NCI-H1092 treated with DMSO at 0.1 percent for 48 hours (cell line): ENCODE results near the gene CNPY1.
"Not testable (repeated sequence)": the region's sequence is repeated elsewhere in the genome, so short reads cannot be mapped to it uniquely, and the experiment has no call there.

Source experiments
- DNase-seq: peaks from one replicate; lab custom pipeline; 2025; lab: John Stamatoyannopoulos, UW

Gene CNPY1

DNA sequence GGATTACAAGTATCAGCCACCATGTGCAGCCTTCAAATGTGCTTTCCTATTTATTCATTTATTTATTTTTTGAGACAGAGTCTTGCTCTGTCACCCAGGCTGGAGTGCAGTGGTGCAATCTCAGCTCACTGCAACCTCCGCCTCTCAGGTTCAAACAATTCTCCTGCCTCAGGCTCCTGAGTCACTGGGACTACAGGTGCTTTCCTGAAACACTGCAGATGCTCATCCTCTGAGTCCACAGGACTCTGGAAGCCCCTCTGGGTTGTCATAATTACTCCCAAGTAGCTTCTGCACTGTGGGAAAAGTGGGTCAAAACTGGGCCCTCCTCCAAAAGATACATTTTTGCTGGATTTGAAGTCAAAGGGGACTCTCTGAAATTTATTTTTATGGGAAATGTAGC lies at the start of gene CNPY1:
CNPY1 (minus strand) TSS at position 111 of the 400 bp plus-strand sequence. CDS start 630 bp downstream, outside the sequence.
- not testable (repeated sequence) for DNase-seq

DNA sequence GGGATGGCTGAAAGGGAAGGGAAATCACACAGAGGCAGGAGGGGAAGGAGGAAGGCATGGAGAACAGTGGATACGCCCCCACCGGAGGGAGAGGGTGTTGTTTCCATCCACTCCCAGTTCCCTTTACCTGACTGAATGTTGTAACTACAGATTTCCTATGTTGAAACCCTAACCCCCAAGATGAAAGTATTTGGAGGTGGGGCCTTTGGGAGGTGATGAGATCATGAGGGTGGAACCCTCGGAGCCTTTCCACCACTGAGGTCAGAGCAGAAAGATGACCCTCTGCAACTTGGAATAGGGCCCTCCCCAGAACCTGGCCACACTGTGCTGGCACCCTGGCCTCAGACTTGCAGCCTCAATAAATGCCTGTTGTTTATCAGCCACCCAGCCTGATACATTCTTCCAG lies 48.6 kb upstream of the CNPY1 start:
- no peak for DNase-seq

DNA sequence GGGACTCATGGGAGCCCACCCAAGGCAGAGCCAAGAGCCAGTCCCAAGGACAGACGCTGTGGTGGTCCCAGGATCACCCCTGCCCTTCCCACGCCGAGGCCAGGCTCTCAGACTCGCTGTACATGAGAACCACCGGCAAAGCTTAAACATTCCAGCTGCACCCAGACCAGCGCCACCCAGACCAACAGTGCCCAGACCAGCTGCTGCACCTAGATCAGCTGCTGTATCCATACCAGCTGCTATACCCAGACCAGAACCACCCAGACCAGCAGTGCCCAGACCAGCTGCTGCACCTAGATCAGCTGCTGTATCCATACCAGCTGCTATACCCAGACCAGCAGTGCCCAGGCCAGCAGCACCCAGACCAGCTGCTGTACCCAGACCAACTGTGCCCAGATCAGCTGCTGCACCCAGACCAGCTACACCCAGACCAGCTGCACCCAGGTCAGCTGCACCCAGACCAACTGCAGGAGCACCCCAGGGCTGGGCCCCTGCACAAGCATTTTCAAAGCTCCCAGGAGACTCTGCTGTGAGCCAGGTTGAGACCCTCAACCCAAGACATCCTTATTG lies 47.9 kb upstream of the CNPY1 start:
- DNase-seq, result no peak

DNA sequence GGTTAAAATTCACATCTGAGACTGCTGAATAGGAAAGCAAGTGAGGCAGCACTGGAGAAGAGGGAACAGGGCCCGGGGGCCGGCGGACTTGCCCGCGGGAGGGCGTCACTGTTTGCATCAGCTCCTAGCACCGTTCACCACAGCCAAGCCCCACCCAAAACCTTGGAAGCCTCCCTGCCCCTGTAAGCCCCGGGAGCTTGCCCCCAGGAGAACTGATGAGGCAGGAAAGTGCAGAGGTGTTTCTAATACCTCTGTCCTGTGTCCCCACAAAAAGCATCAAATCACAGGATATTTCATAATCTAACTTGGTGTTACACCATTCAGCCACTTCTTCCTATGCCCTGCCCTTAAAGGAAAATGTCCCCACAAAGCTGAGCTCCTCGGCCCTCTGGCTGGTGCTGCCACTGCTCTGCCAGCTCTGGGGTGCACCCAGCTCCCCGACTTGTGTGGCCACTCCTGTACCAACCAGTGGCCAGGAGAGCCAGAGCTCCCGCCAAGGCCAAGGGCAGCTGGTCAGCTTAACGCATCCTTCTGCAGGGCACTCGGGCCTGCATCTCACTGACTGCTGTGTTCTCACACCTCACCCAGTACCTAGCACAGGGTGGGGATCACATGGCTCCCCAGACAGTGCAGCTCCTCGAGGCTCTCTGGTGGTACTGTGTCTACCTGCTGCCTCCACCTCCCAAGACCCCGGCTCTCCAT lies 47.3 kb upstream of the CNPY1 start:
- DNase-seq, result no peak

DNA sequence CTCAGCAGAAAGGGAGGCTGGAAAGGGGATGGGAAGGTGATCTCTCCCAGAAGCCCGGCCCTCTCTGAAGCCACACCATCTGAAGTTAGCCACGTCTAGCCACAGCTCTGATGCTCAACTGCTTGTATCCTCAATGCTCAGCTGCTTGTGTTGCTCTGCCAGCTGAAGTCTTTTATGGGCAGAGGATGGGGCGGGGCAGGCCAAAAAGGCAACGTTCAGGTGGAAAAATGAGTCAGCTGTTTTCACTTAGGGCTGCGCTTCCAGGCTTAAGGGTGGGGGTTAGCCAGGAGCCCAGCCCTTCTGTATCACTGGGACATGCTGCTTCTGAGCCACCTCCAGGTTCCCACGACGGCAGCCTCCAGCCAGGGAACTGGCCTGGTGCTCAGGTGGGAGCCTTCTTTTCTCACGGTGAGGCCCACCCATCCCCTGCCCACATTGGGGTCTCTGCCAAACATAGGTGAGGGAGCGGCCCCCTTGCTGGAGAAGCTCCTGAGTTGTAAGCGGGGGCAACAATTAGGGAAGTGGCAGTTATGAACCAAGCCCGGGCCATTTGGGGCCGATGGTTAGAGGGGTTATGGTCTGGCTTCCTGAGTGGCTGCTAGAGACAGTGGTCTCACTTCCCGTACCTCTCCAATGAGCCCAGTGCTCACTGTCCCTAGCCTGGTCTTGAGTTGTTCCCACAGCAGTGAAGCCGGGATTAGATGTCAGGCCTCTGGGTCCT lies 44.9 kb upstream of the CNPY1 start:
- no peak for DNase-seq

DNA sequence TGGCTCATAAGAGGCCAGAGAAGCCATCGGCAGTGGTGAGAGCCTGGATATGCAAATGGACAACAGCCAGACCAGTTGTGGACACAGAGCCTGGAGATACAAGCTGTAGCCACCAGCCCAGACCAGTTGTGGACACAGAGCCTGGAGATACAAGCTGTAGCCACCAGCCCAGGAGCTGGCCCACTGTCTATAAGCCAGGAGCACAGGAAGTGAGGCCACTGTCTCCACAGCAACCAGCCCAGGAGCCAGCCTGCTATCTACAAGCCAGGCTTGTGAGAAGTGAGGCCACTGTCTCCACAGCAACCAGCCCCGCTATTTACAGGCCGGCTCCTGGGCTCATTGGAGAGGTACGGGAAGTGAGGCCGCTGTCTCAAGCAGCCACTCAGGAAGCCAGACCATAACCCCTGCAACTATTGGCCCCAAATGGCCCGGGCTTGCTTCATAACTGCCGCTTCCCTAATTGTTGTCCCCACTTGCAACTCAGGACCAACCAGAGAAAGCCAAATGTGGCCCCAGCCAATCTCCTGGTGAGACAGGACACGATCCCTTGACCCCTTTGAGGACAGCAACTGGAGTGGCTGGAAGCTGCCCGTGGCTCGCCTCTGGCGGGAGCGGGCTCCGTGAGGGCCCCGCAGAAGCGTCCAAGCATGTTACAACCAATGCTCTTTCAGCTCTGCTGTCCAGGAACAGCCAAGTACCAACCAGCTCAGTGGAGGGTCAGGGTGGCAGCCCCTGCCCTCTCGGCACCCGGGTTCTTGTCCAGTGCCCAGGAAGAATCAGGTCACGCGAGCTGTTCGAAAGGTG lies 44.1 kb upstream of the CNPY1 start:
- DNase-seq, result peak; percentile 93

DNA sequence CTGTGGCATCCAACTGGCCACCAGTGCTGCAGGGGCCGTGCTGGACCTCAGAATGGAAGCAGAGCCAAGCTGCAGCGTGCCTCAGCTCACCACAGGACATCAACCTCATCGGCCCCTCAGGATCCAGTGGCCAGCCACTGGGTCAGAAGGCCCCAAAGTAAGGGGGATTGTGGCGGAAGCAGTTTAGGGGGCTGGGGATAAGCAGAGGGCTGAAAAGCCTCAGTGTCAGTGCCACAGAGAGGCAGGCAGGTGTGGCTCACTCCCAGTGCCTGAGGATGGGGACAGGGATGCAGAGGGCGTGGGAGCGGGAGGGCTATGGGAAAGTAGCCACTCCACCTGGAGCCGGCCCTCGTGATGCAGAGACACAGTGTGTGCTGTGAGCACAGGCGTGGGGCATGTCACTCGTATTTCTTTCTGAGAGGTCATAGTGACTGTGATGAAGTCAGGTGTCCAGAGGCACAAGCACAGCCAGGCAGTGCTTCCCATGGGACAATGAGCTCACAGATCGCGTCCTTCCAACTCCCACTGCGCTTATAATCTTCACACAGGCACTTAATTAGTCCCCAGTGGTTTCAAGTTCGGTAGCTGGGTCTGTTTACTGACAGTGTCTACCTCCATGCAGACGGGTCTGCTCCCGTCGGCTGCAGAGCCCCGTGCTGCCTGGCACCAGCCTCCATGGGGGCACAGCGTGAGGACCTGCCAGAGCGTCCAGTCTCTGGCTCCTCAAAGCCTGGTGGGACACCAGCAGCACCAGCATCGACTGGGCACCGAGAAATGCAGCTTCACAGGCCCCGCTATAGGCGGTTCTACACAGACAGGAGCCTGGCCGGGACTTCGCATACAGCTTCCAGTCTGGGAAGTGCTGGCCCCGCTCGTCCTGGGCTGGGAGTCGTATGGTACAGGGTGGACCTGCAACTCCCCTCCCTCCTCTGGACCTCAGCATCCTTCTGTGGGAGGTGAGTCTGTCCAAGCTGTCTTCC lies 42.9 kb upstream of the CNPY1 start:
- peak; percentile 38 for DNase-seq

DNA sequence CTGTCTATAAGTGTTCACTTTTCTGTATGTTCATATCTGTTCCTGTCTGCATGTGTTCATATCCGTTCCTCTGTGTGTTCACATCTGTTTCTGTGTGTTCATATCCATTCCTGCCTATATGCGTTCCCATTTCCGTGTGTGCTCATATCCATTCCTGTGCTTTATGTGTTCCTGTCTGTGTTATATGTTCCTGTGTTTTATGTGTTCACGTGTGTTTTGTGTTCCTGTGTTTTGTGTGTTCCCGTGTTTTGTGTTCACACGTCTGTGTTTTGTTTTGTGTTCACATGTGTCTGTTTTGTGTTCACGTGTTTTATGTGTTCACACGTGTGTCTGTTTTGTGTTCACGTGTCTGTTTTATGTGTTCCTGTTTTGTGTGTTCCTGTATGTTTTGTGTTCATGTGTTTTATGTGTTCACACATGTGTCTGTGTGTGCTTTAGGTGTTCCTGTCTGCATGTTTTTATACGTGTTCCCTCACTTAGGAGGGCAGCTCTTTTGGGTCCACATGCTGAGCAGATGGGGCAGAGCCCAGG lies 42.2 kb upstream of the CNPY1 start:
- DNase-seq, result no peak

DNA sequence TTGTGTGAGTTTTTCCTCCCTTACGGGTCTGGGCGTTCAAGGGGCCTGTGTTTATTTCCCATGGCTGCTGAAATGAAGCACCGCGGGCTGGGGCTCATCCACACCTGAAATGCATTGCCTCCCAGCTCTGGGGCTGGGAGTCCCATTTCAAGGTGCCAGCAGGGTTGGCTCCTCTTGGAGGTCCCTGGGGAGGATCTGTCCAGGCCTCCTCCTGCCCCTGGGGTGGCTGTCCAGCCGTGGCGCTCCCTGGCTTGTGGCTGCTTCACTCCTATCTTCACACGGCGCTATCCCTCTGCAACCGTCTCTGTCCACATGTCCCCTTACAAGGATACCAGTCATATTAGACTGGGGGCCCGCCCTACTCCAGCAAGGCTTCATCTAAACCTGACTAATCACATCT lies 41.1 kb upstream of the CNPY1 start:
- DNase-seq, result no peak

DNA sequence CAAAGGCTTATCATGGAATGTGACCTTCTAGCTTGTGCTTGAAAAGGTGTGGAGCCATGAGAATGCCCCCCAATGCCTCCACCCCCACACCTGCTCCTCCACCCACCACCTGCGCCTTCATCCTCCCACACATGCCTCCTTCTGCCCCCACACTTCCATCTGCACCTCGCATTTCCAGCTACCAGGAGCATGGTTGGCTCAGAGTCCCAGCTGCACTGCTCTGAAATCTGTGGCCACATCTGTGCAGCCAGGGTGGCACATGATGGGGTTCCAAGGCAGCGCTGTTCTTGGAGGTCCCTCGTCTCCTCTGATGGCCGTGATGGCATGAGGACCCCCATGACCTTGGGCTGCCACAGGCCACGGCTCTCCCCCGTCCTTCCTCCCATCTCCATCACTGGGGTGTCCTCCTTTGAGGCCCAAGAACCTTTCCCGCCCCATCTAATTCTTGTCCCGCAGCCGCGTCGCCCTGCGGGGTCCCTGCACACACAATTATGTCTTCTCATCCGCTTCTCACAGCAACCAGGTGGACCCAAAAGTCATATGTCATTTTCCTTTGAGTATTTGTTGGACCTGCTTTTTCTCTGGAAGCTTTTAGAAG lies 40.6 kb upstream of the CNPY1 start:
- DNase-seq, result no peak

DNA sequence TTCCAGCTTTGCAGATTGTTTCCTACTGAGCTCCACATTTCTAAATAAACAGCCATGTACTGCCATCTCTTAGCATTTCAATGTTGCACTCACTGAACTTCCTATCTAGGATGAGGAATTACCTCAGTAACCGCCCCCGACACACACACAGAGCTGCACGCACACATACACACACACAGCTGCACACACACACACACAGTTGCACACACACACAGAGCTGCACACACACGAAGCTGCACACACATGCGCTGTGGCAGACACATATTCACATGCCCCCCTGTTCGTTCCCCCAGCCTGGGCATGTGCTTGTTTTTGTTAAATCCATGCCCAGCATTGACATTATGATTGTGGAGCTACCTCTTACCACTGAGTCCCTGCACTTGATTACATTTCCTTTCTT lies 39.6 kb upstream of the CNPY1 start:
- DNase-seq, result no peak

DNA sequence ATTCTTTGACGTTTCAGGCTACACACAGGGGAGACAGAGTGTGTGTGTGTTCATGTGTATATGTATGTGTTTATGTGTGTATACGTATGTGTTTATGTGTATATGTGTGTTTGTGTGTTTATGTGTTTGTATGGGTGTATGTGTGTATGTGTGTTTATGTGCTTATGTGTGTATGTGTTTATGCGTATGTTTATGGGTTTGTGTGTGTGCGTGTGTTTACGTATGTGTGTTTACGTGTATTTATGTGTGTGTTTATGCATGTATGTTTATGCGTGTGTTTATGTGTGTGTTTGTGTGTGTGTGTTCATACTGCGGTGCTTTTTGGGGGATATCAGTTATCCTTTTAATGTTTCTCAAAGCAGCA lies 39.2 kb upstream of the CNPY1 start:
- no peak for DNase-seq

DNA sequence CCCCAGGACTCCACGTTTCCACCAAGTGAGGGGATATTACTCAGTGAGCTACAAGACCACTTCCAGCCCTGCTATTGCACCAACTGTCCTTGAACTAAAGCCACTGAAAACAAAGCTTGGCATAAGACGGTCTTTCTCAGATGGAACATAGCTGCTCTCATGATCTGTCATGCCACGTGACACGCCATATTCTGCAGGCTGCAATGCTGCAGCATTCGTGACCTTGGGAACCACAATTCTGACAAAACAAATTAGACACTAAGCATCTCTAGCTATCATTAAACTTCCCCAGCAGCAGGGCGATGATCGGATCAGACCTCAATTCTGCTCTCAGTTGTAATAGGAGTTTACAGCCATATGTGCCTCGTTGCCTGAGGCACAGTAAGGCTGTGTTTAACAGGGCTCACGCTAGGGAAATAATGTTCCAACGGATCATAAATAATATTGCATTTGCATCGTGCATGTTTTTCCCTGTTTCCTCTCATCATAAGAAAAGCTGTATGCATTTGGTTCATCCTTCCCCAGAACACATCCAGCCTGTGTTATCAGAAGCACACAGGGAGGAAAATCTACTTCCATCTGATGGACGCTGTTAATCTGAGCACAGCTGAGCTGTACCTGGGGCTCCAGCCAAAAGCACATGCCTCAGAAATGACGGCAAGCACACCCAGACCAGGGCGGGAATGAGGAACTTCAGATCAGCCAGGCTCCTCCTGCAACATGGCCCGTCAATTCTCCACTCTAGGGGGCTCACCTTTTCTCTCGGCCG lies 38.6 kb upstream of the CNPY1 start:
- DNase-seq, result no peak

DNA sequence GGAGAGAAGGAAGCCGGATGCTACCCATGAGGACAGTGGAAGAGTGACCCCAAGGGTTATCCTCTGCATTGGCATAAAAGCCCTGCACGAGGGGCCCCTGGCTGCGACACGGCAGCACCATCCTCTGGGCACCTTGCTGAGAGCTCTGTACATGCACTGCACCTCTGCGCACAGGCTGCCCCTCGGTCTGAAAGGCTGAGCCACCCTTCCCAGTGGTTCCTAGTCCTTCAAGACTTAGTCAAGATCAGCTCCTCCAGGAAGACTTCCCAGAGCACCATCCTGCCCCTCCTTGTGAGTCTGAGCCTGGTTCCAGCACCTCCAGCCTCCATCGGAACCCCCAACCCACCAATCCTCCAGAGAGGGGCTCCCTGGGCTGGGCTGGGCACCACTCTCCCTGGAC lies 37.9 kb upstream of the CNPY1 start:
- no peak for DNase-seq

DNA sequence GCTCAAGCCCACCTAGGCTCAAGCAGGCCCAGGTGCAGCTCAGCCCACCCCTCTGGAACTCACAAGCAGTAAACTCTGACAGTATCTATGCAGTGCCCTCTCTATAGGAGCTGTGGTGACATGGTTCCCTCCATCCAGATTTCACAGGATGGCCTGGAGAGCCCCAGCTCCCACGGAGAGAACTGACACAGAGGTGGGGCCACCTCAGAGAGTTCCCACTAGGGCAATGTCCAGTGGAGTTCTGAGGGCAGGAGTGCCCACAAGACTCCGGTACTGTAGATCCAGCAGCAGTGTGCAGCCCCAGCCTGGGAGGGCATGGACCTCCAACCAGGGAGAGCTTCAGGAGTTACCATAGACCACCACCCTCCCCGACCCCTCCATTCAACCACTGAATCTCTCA lies 37.3 kb upstream of the CNPY1 start:
- DNase-seq, result no peak

DNA sequence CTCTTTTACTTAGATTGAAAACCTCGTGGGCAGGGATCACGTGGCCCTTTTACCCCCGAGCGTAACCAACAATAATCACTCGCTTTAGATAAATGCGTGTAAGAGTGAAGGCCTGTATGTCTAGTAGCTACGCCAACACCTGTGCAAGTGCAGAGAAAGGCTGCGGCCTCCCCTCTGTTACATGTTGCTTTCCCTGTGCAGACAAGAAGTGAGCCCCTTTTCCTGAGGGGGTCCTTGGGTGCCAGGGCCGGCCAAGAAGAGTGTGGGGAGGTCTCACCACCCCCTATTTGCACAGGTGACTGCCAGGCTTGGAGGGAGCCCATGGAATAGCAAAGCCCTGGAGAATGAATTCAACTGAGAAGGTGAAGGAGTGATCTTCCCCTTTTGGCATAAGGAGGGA lies 35.6 kb upstream of the CNPY1 start:
- DNase-seq, result no peak

DNA sequence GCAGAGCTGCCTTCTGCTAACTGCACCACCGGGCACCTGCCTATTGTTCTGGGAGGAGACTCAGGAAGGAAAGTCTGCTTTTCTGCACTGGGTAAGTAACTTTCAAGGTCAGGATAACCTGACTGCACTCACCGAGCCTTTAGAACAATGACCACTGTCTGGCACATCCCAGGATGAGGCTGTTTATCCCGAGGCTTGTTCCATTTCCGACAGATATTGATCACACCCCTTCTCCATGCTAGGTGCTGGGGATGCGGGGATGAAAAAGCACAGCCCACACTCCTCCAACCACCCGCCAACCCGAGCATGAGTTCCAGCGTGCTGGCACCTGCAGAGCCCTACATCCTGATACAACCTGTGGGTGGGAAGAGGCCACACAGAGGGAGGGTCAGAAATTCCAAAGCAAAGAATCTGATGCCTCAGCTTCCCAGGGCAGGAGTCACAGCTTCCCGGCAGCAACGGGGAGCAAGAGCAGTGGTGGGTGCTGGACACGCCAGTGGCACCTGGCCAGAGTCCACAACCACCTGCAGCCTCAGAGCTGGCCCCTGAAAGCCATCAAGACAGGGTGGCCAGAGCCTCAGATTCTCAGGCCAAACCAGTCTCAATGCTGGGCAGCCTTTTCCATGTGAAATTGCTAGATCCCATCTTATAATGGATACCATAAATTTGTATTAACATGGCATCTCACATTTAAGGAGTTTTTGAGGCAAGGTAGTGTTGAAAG lies 34.9 kb upstream of the CNPY1 start:
- DNase-seq, result no peak

DNA sequence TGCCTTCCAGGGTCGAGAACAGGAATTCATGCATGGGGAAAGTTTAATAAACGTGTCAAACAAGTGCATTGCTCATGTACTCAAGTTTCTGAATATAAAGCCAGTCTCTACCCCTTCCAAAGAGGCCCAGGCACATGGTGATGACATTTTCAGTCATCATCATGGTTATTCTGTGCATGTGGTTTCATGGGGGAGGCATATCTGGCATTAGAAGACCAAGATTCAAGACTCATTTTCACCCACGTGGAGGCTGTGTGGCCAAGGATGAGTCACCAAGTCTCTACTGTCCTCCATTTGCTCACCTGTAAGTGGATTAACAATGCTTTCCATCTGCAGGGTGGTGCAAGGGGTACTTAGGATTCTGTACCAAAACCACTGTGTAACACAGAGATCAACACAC lies 34.0 kb upstream of the CNPY1 start:
- no peak for DNase-seq

DNA sequence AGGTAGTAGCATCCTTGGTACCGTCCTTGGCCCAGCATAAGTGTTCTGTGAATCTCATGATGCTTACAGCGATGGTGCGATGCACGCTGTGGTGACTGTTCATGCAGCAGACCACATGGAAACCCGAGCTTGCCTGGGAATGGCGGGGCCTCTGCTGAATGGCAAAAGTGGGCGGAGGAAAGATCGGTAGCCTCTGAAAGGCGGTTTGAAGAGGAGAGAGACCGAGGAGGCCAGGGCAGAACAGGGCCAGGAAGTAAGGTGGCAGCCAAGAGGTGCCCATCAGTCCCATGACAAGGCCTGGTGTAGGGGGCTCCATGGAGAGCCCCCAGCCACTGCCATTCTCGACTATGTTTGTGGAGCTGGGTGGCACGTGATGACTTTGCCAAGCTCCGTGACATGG lies 33.2 kb upstream of the CNPY1 start:
- DNase-seq, result no peak
